A673 (cell line): ENCODE results near the gene RPS6KA2. TPM values are rescaled to one million over a fixed set of nuclear protein-coding genes. Genes with fewer than 3 reads are reported as not detected.

Experiments used
- BruUV-seq: library from RNA; stranded (reverse); fragments of 400-500 nt; replicated peaks from 2 replicates; lab custom pipeline; 2021; lab: Mats Ljungman, UMichigan
- CTCF ChIA-PET: fragments of 300-600 bp; sonication (Branson Sonifier 250); formaldehyde crosslinking; loops from one replicate; lab custom pipeline; 2022; ENCODE audit warnings: antibody characterized with exemption; lab: Charles Lee
- POLR2A ChIA-PET: fragments of 300-600 bp; sonication (Branson Sonifier 250); formaldehyde crosslinking; loops from one replicate; lab custom pipeline; 2022; ENCODE audit warnings: antibody characterized with exemption; ENCODE audit not compliant: low non-redundant PET; lab: Charles Lee
- DNase-seq: peaks from one replicate; pipeline ENCODE4 v3.0.0-alpha.2; 2015; ENCODE audit warnings: low spot score
- H3K27ac ChIP-seq: fragments of 200-600 bp; sonication (generic); 2 replicates; pipeline ENCODE4 v1.5.1; 2016; ENCODE audit warnings: mixed run types, low read depth, mild to moderate bottlenecking, mixed read lengths, antibody characterized with exemption, low read length; ENCODE audit not compliant: poor library complexity, severe bottlenecking
- H3K27me3 ChIP-seq: fragments of 200-600 bp; sonication (generic); replicated peaks from 2 replicates; pipeline ENCODE4 v1.6.1; 2017; ENCODE audit warnings: mixed run types, low read depth, mild to moderate bottlenecking, mixed read lengths, antibody characterized with exemption, low read length; ENCODE audit not compliant: insufficient read depth, poor library complexity
- H3K36me3 ChIP-seq: fragments of 200-600 bp; sonication (generic); 2 replicates; pipeline ENCODE4 v1.6.1; 2016; ENCODE audit warnings: mixed run types, mild to moderate bottlenecking, mixed read lengths, antibody characterized with exemption, low read length; ENCODE audit not compliant: insufficient read depth, poor library complexity, severe bottlenecking
- H3K4me1 ChIP-seq: fragments of 200-600 bp; sonication (generic); 2 replicates; pipeline ENCODE4 v1.6.1; 2017; ENCODE audit warnings: mixed run types, mild to moderate bottlenecking, mixed read lengths, antibody characterized with exemption, low read length; ENCODE audit not compliant: insufficient read depth, poor library complexity, severe bottlenecking
- H3K4me3 ChIP-seq: fragments of 200-600 bp; sonication (generic); 2 replicates; pipeline ENCODE4 v1.5.1; 2016; ENCODE audit warnings: low read depth, mixed run types, mild to moderate bottlenecking, mixed read lengths, low read length; ENCODE audit not compliant: poor library complexity, severe bottlenecking
- H3K9me3 ChIP-seq: fragments of 200-600 bp; sonication (generic); 2 replicates; pipeline ENCODE4 v1.6.1; 2016; ENCODE audit warnings: mixed run types, low read depth, mild to moderate bottlenecking, mixed read lengths, antibody characterized with exemption, low read length; ENCODE audit not compliant: poor library complexity, severe bottlenecking
- CTCF ChIP-seq: fragments of 300-800, 200-600 bp; sonication (generic); conservative IDR thresholded peaks from 2 replicates; pipeline ENCODE4 v1.5.1; 2017; ENCODE audit warnings: low read depth, mild to moderate bottlenecking, antibody characterized with exemption, low read length, moderate library complexity, mixed read lengths
- EZH2 ChIP-seq: fragments of 200-600 bp; sonication (generic); IDR thresholded peaks from 2 replicates; pipeline ENCODE4 v1.6.1; 2017; ENCODE audit warnings: borderline replicate concordance, low read depth, mild to moderate bottlenecking, mixed read lengths, antibody characterized with exemption, low read length; ENCODE audit not compliant: poor library complexity, severe bottlenecking
- intact Hi-C: fragments of 100-400 bp; cut with micrococcal nuclease; formaldehyde crosslinking; loops from one replicate; pipeline ENCODE4 v1.10.0; 2022; ENCODE audit not compliant: unreplicated experiment
- total RNA-seq: library from RNA; stranded (reverse); gene quantifications from 2 replicates; pipeline ENCODE4 v1.2.3, GENCODE V29; 2021

The RPS6KA2 gene
- total RNA-seq, 1 experiment from 2014 or later: 30.1 TPM

GRCh38 chr6:166430269-166430668 is 196.8 kb downstream of the RPS6KA2 start:
- H3K9me3 ChIP-seq: no peaks in the 10 kb centered on the region
- no peaks in the 10 kb centered on the region for H3K4me1 ChIP-seq
- H3K27me3 ChIP-seq: no peaks in the 10 kb centered on the region
- H3K4me3 ChIP-seq: no peak overlapping the region
- no peaks in the 10 kb centered on the region for H3K36me3 ChIP-seq
- no peak for TF ChIP-seq EZH2
- TF ChIP-seq CTCF: no peak
- DNase-seq: no peak
- CTCF ChIA-PET: no interaction called here
- intact Hi-C loops: no loop called here
- no peak overlapping the region for H3K27ac ChIP-seq
- BruUV-seq: no TSS peak
- POLR2A ChIA-PET: no interaction called here

GRCh38 chr6:166424431-166424830 is 202.6 kb downstream of the RPS6KA2 start:
- no peak overlapping the region for H3K4me3 ChIP-seq
- no peaks in the 10 kb centered on the region for H3K4me1 ChIP-seq
- no TSS peak for BruUV-seq
- ChIA-PET CTCF (no interaction called here), POLR2A (no interaction called here)
- no peaks in the 10 kb centered on the region for H3K36me3 ChIP-seq
- intact Hi-C loops: no loop called here
- no peak for DNase-seq
- TF ChIP-seq EZH2 (no peak), CTCF (no peak)
- no peak overlapping the region for H3K27ac ChIP-seq
- no peaks in the 10 kb centered on the region for H3K9me3 ChIP-seq
- no peaks in the 10 kb centered on the region for H3K27me3 ChIP-seq

GRCh38 chr6:166423781-166424180 is 203.3 kb downstream of the RPS6KA2 start:
- H3K27me3 ChIP-seq: no peaks in the 10 kb centered on the region
- no peaks in the 10 kb centered on the region for H3K9me3 ChIP-seq
- H3K4me3 ChIP-seq: no peak overlapping the region
- ChIA-PET CTCF (no interaction called here), POLR2A (no interaction called here)
- no peaks in the 10 kb centered on the region for H3K36me3 ChIP-seq
- H3K4me1 ChIP-seq: no peaks in the 10 kb centered on the region
- no TSS peak for BruUV-seq
- no peak for DNase-seq
- TF ChIP-seq CTCF (no peak), EZH2 (no peak)
- no peak overlapping the region for H3K27ac ChIP-seq
- intact Hi-C loops: no loop called here
